Measurements from ENCODE around the gene FBXO24.
"Not testable (repeated sequence)": the region's sequence is repeated elsewhere in the genome, so short reads cannot be mapped to it uniquely, and the experiment has no call there.

FBXO24 gene

GRCh38 chr7:100561491-100562194 is 24.5 kb upstream of the FBXO24 start:
- DNase-seq = no peak

GRCh38 chr7:100562195-100563099 is 23.7 kb upstream of the FBXO24 start:
- no peak for DNase-seq

- no peak for DNase-seq
Measured at GRCh38 chr7:100563100-100563564, 23.0 kb upstream of the FBXO24 start.

- DNase-seq = peak; percentile 94
Measured at GRCh38 chr7:100563809-100564400, 22.2 kb upstream of the FBXO24 start.

GRCh38 chr7:100564405-100564804 is 21.7 kb upstream of the FBXO24 start:
- DNase-seq = not testable (repeated sequence)

GRCh38 chr7:100565133-100565571 is 21.0 kb upstream of the FBXO24 start:
- no peak for DNase-seq

- no peak for DNase-seq
Measured at GRCh38 chr7:100566018-100566531, 20.1 kb upstream of the FBXO24 start.

GRCh38 chr7:100567031-100567730 is 18.9 kb upstream of the FBXO24 start:
- no peak for DNase-seq

- no peak for DNase-seq
Measured at GRCh38 chr7:100567751-100568175, 18.4 kb upstream of the FBXO24 start.

- no peak for DNase-seq
Measured at GRCh38 chr7:100568176-100568895, 17.8 kb upstream of the FBXO24 start.

- DNase-seq = peak; percentile 84
Measured at GRCh38 chr7:100568896-100569844, 17.0 kb upstream of the FBXO24 start.

- DNase-seq = no peak
Measured at GRCh38 chr7:100570954-100571828, 14.9 kb upstream of the FBXO24 start.

GRCh38 chr7:100571829-100572116 is 14.4 kb upstream of the FBXO24 start:
- no peak for DNase-seq

GRCh38 chr7:100572281-100572948 is 13.7 kb upstream of the FBXO24 start:
- no peak for DNase-seq

GRCh38 chr7:100572949-100573675 is 13.0 kb upstream of the FBXO24 start:
- no peak for DNase-seq

- no peak for DNase-seq
Measured at GRCh38 chr7:100573691-100574361, 12.3 kb upstream of the FBXO24 start, which contains the start of gene SAP25. Gene SAP25 (minus strand): TSS chr7:100573900. CDS start chr7:100573742, 158 bp downstream.

- no peak for DNase-seq
Measured at GRCh38 chr7:100574362-100575205, 11.5 kb upstream of the FBXO24 start.
